ENCODE results near the gene ZNF582.

Gene ZNF582

DNA sequence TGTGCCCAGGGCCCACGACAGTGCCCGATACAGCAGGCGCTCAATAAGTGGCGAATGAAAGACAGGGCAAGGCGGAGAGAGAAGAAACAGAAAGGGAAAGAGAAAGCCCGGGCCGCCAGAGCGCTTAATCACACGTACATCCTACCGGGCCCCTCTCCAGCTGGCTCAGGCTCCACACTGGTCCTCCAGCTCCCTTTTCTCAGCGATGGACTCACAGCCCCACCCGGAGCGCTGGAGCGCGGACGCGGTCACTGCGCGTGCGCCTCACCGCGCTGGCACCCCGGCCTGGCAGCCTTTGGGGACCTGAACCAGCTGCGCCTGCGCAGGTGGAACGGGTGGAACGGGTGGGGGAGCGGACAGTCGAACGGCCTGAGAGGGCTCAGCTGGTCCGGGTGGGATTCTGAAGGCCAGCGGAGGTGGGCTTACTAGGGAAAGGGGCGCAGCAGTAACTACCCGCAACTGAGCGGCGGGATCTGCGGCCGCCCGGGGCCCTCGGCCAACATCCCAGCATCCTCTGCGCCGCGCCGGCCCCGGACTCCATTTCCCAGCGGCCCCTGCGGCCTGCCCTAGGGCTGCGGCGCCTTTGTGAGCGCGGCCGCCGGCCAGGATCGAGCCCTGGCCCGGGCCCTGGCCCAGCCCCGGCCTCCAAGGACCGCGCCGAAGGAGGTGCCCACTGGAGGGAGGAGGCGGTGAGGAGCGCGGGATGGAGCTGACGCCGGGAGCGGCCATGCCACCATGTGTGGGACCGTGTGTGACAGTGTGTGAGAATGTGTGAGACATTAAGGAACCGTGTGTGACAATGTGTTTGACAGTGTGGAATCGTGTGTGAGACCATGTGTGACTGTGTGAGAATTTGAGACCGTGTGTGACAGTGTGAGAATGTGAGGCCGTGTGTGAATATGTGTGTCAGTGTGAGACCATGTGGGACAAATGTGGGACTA lies 10.7 kb upstream of the ZNF582 start, which contains the start of gene ZNF583:
ZNF583 (plus strand) TSS at position 569 of the 941 bp plus-strand sequence. CDS start 2,783 bp downstream, outside the sequence.
- TF ChIP-seq, protein P1, sequence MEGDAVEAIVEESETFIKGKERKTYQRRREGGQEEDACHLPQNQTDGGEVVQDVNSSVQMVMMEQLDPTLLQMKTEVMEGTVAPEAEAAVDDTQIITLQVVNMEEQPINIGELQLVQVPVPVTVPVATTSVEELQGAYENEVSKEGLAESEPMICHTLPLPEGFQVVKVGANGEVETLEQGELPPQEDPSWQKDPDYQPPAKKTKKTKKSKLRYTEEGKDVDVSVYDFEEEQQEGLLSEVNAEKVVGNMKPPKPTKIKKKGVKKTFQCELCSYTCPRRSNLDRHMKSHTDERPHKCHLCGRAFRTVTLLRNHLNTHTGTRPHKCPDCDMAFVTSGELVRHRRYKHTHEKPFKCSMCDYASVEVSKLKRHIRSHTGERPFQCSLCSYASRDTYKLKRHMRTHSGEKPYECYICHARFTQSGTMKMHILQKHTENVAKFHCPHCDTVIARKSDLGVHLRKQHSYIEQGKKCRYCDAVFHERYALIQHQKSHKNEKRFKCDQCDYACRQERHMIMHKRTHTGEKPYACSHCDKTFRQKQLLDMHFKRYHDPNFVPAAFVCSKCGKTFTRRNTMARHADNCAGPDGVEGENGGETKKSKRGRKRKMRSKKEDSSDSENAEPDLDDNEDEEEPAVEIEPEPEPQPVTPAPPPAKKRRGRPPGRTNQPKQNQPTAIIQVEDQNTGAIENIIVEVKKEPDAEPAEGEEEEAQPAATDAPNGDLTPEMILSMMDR (IDR thresholded peaks at IDR 0.05; ENCODE audit: borderline replicate concordance, insufficient read depth, low read depth, low read length): no peak
- peak within 1 kb of the TSS; percentile 77 for H3K4me3 ChIP-seq (ENCODE audit: low read depth, low read length)

DNA sequence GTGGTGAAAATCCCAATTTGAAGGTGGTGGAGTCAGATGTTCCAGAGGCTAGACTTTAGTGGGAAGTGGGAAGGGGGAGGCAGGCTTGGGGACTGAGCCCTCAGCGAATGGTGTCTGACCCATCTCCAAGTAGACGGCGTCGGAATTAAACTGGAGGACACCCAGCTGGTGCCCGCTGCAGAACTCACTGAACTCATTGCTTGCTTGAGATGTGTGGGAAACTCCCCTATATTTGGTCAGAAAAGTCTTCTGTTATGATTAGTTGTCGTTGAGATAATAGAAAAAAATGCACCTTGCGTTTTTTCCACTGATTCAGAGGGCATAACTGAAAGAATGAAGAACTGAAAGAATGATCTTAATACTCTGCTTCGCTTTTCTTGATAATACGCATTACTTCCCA lies 9.9 kb upstream of the ZNF582 start:
- TF ChIP-seq, protein P1 (IDR thresholded peaks at IDR 0.05; ENCODE audit: borderline replicate concordance, insufficient read depth, low read depth, low read length): no peak

DNA sequence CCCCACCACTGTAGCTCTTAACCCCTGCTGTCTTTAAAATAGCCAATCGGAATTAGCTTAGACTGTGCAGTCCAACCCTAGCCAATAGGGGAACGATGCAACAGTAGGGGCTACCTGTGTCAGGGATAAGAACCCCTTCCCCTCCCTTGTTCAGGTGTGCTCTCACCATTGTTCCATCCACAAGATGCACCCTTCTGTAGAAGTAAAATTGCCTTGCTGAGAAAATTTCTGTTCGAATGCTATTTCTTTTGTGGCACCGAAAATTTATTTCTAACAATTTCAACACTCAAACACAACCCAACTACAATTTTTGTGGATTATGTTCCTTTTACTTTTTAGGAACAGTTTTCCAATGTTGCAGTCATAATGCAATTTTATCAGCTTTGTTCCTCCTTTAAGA lies 7.2 kb upstream of the ZNF582 start:
- no peak overlapping the region for H3K4me3 ChIP-seq (ENCODE audit: low read depth, low read length)
- TF ChIP-seq, protein P1 (IDR thresholded peaks at IDR 0.05; ENCODE audit: borderline replicate concordance, insufficient read depth, low read depth, low read length): no peak

More for the DNA sequence above, 9.9 kb upstream of the ZNF582 start:
- peak overlapping the region; percentile 77 for H3K4me3 ChIP-seq (ENCODE audit: low read depth, low read length)

DNA sequence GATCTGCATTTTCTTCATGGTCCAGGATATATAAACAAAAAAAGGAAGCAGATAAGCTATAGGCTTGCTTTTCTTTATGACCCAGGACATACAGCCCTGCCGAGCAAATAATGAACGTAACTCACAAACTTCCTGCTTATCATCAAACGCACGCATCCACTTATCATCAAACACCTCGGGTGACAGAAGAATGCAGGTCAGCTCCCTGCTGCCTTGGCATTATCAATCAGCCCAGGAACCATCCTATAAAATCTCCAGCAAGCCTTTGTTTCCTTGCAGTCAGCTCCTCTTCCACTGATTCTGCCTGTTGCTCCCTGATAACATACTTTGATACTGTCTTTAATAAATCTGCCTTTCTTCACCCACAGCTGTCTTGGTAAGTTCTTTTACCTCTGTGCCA lies 5.5 kb upstream of the ZNF582 start:
- no peak overlapping the region for H3K4me3 ChIP-seq (ENCODE audit: low read depth, low read length)
- TF ChIP-seq, protein P1 (IDR thresholded peaks at IDR 0.05; ENCODE audit: borderline replicate concordance, insufficient read depth, low read depth, low read length): no peak

DNA sequence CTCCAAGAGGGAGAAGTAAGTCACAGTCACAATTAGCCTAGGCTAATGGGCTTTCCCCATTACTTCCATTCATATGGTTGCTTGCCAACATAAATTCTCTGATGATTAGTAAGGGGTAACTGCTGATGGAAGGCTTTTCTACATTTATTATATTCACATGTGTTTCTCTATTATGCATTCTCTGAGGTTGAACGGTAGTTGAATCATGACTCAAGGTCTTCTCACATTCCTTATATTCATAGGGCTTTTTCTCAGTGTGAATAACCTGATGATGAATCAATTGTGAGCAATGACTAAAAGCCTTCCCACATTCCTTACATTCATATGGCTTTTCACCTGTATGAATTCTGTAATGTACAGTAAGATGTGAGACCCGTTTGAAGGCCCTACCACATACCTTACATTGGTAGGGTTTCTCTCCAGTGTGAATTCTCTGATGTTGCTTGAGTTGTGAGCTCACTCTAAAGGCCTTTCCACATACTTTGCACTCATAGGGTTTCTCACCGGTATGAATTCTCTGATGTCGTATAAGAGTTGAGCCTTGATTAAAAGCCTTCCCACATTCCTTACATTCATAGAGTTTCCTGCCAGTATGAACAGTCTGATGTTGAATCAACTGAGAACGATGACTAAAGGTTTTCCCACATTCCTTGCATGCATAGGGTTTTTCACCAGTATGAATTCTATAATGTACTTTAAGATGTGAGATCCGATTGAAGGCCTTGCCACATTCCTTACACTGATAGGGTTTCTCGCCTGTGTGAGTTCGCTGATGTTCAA lies 9.3 kb downstream of the ZNF582 start:
- TF ChIP-seq, protein P1 (IDR thresholded peaks at IDR 0.05; ENCODE audit: borderline replicate concordance, insufficient read depth, low read depth, low read length): no peak
- no peak overlapping the region for H3K4me3 ChIP-seq (ENCODE audit: low read depth, low read length)

DNA sequence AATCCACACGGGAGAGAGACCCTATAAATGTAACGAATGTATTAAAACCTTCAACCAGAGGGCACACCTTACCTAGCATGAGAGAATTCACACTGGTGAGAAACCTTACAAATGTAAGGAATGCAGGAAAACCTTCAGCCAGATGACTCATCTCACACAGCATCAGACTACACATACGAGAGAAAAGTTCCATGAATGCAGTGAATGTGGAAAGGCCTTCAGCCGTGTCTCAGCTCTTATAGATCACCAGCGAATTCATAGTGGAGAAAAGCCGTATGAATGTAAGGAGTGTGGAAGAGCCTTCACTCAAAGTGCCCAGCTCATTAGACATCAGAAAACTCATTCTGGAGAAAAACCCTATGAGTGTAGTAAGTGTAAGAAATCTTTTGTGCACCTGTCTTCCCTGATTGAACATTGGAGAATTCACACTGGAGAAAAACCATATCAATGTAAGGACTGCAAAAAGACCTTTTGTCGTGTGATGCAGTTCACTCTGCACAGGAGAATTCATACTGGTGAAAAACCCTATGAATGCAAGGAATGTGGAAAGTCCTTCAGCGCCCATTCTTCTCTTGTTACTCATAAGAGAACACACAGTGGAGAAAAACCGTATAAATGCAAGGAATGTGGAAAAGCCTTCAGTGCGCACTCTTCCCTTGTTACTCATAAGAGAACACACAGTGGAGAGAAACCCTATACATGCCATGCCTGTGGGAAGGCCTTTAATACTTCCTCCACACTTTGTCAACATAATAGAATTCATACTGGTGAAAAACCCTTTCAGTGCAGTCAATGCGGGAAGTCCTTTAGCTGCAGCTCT lies 16.0 kb downstream of the ZNF582 start:
- no peak overlapping the region for H3K4me3 ChIP-seq (ENCODE audit: low read depth, low read length)
- TF ChIP-seq, protein P1 (IDR thresholded peaks at IDR 0.05; ENCODE audit: borderline replicate concordance, insufficient read depth, low read depth, low read length): no peak

Measured in GM12875 (cell line).